Adrenal gland (tissue), 5 donors: ENCODE data around the gene LDHAL6A.

Experiments
- CTCF ChIP-seq, 6 experiments: fragments of 450-650 bp in 4 of 6; fragments of 200-600 bp in 2 of 6; sonication (generic) in 1 of 6; IDR thresholded peaks; 1 replicate in 5 of 6; 2 replicates in 1 of 6; pipeline versions ENCODE4 v1.5.1 to v1.8.0; 2016 to 2021; ENCODE audit warnings: antibody characterized with exemption in 6 of 6, mild to moderate bottlenecking in 2 of 6, moderate library complexity in 1 of 6
- POLR2A ChIP-seq, 2 donors: fragments of 450-650 bp; IDR thresholded peaks; one replicate each; pipeline ENCODE4 v1.6.1; 2017; ENCODE audit warnings: antibody characterized with exemption in 2 of 2, mild to moderate bottlenecking in 2 of 2, moderate library complexity in 1 of 2
- donor health status: DM: no; HTN: no; CAD: no.

GRCh38 chr11:18452927-18453326 lies 2.7 kb upstream of the LDHAL6A start:
- TF ChIP-seq CTCF (IDR thresholded peaks at IDR 0.05) (no peak), POLR2A (IDR thresholded peaks at IDR 0.05) (no peak)
